ENCODE data around the gene RNF41. TPM values are rescaled to one million over a fixed set of nuclear protein-coding genes. Genes with fewer than 3 reads are reported as not detected.

Gene RNF41
- total RNA-seq, 1 donor from 2014 or later = 13.2 TPM

DNA sequence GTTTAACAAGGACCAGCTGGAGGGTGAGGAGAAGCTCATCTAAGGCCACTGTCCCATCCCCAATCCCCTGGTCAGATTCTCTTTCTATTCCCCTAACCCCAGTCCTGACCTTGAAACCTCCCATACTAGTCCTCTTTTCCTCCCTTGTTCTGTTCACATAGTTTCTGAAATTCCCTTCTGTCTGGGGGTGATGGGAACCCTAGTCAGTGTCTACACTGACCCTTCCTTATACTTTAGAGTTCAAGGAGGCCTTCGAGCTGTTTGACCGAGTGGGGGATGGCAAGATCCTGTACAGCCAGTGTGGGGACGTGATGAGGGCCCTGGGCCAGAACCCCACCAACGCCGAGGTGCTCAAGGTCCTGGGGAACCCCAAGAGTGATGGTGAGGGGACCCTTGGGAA is 66.9 kb downstream of the RNF41 start:
- DNase-seq (ENCODE audit: low spot score) = no peak
- ATAC-seq = no peak

DNA sequence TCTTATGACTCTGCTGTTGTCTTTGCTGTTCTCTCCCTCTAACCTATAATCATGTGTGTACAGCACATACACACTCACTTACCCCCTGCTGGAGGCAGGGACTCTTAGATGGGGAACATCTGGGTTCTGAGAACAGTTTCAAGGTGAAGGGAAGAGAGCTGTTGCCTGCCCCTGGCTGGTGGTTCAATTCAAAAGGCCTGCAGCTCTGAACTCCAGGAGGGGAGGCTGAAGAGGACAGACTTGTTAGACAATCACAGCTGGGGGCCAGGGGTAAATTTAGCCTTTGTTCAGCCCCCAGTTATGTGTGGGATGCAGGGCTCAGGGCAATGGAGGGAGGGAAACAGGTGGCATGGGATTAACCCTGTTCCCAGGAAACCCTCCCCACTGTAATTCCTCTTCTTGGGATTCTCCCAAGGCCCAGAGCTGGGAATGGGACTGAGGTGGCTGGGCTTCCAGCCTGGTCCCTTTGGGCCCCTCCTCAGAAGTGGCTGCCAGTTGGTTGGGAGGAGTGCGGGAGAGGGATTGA is 67.4 kb downstream of the RNF41 start:
- no peak for DNase-seq (ENCODE audit: low spot score)
- ATAC-seq = no peak

DNA sequence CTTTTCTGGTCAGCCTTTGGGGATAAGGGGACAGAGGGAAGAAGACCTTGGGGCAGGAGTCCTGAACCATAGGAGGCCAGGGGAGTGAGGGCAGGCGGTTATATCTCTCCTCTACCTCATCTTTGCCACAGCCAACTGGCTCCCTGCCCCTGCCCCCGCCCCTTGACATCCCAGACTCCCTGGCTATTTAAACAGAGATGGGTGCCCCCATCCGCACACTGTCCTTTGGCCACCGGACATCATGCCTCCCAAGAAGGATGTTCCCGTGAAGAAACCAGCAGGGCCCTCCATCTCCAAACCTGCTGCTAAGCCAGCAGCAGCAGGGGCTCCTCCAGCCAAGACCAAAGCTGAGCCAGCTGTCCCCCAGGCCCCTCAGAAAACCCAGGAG is 68.0 kb downstream of the RNF41 start:
- ATAC-seq (no peak), DNase-seq (ENCODE audit: low spot score) (no peak)

DNA sequence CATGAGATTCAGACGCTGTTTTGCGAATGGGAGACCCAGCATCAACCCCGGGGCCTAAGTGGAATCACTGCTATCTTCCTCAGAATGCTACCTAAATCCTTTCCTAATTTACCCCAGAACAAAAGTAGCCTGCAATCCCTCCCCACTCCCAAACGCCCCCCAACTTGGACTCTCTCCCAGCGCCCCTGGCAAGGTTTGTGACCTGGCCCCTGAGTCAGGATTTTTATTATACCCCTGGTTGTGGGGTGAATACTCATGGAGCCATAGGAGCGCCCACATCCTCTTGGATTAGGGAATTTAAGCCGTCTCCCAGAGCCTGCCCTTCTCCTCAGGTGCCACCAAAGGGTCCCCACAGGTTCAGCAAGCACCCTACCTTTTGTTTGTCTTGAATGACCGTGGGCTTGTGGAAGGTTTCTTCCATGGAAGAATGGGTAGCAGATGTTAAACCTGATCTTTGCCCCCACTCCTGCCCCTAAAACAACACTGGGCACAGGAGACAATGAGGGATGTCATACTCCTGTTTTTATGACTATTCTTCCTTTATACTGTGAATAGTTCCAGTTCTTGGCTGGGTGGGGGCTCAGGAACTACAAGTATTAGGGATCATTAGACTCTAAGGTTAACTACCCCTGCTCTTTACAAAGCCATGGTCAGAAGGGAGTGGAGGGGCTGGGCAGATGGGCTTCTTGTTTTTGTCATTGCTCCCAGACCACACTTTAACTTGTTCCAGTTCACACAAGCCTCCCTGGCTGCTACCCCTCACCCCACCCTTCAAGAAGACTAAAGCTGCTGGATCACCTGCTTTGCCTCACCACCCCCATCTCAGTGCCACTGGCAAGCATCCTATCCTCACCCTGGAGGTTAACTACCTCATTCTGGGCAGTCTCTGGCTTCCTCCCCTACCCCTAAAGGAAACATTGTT is 68.7 kb downstream of the RNF41 start:
- ATAC-seq (no peak), DNase-seq (ENCODE audit: low spot score) (no peak)

Other genes starting within 250 kb of the RNF41 start
- 46.5 TPM for gene RAB5B, start 247.8 kb downstream of the RNF41 start, total RNA-seq
- 56.1 TPM for gene SUOX, start 224.6 kb downstream of the RNF41 start, total RNA-seq
- gene IKZF4, start 200.9 kb downstream of the RNF41 start, total RNA-seq = 2.3 TPM
- gene RPS26, start 180.0 kb downstream of the RNF41 start, total RNA-seq = 31.2 TPM
- 93.2 TPM for gene ERBB3, start 141.8 kb downstream of the RNF41 start, total RNA-seq
- 32.3 TPM for gene PA2G4, start 117.4 kb downstream of the RNF41 start, total RNA-seq
- gene RPL41, start 105.3 kb downstream of the RNF41 start, total RNA-seq = 1,359 TPM
- 4.6 TPM for gene ZC3H10, start 103.7 kb downstream of the RNF41 start, total RNA-seq
- gene ESYT1, start 93.7 kb downstream of the RNF41 start, total RNA-seq = 62.2 TPM
- gene MYL6B, start 69.3 kb downstream of the RNF41 start, total RNA-seq = 6.5 TPM
- gene MYL6, start 63.6 kb downstream of the RNF41 start, total RNA-seq = 376 TPM
- 27.6 TPM for gene SMARCC2, start 32.4 kb downstream of the RNF41 start, total RNA-seq
- gene NABP2, start 2.4 kb upstream of the RNF41 start, total RNA-seq = 16.0 TPM
- gene SLC39A5, start 8.1 kb upstream of the RNF41 start, total RNA-seq = 227 TPM
- gene ANKRD52, start 36.5 kb upstream of the RNF41 start, total RNA-seq = 12.9 TPM
- gene COQ10A, start 45.0 kb upstream of the RNF41 start, total RNA-seq = 24.8 TPM
- gene CS, start 78.4 kb upstream of the RNF41 start, total RNA-seq = 67.4 TPM
- 93.3 TPM for gene CNPY2, start 94.1 kb upstream of the RNF41 start, total RNA-seq
- gene PAN2, start 112.1 kb upstream of the RNF41 start, total RNA-seq = 86.0 TPM
- gene IL23A, start 117.0 kb upstream of the RNF41 start, total RNA-seq = 0.43 TPM
- 95.5 TPM for gene STAT2, start 138.2 kb upstream of the RNF41 start, total RNA-seq
- gene APOF, start 140.9 kb upstream of the RNF41 start, total RNA-seq = 188 TPM
- gene TIMELESS, start 227.5 kb upstream of the RNF41 start, total RNA-seq = 8.6 TPM
- gene MIP, start 232.7 kb upstream of the RNF41 start, total RNA-seq = 0.60 TPM
- 9.4 TPM for gene SPRYD4, start 246.7 kb upstream of the RNF41 start, total RNA-seq